GM21381 (cell line): ENCODE measurements around the gene NYAP1.
"Not testable (repeated sequence)": the region's sequence is repeated elsewhere in the genome, so short reads cannot be mapped to it uniquely, and the experiment has no call there.

Experiments
- ATAC-seq: cut with Tn5 transposase; IDR thresholded peaks from one replicate; pipeline ENCODE4 v1.9.1; 2021; ENCODE audit warnings: mild to moderate bottlenecking, moderate library complexity; ENCODE audit not compliant: unreplicated experiment

Gene NYAP1

GRCh38 chr7:100509231-100509630 is 25.5 kb downstream of the NYAP1 start:
- no peak for ATAC-seq

GRCh38 chr7:100510437-100511239 is 26.9 kb downstream of the NYAP1 start:
- no peak for ATAC-seq

GRCh38 chr7:100513212-100513810 is 29.6 kb downstream of the NYAP1 start:
- no peak for ATAC-seq

GRCh38 chr7:100515072-100515532 is 31.4 kb downstream of the NYAP1 start:
- no peak for ATAC-seq

- ATAC-seq: no peak
These were observed 32.5 kb downstream of the NYAP1 start for GRCh38 chr7:100516135-100516812.

- ATAC-seq: no peak
These were observed 33.6 kb downstream of the NYAP1 start for GRCh38 chr7:100517305-100517704.

- no peak for ATAC-seq
These were observed 35.9 kb downstream of the NYAP1 start for GRCh38 chr7:100519580-100519979.

GRCh38 chr7:100520138-100520537 is 36.4 kb downstream of the NYAP1 start:
- ATAC-seq: no peak

- ATAC-seq: no peak
These were observed 37.3 kb downstream of the NYAP1 start for GRCh38 chr7:100521076-100521475.

GRCh38 chr7:100521909-100522593 is 38.3 kb downstream of the NYAP1 start:
- not testable (repeated sequence) for ATAC-seq

GRCh38 chr7:100523192-100523591 is 39.5 kb downstream of the NYAP1 start:
- ATAC-seq: not testable (repeated sequence)

GRCh38 chr7:100528108-100528866 is 44.6 kb downstream of the NYAP1 start:
- not testable (repeated sequence) for ATAC-seq

- no peak for ATAC-seq
These were observed 48.7 kb downstream of the NYAP1 start for GRCh38 chr7:100532165-100533022.

GRCh38 chr7:100535982-100536381 is 52.3 kb downstream of the NYAP1 start:
- ATAC-seq: not testable (repeated sequence)

GRCh38 chr7:100536695-100537094 is 53.0 kb downstream of the NYAP1 start:
- ATAC-seq: not testable (repeated sequence)

GRCh38 chr7:100538348-100538653 is 54.6 kb downstream of the NYAP1 start:
- no peak for ATAC-seq

- peak; percentile 90 for ATAC-seq
These were observed 55.1 kb downstream of the NYAP1 start, which contains the start of gene AGFG2 for GRCh38 chr7:100538654-100539435. AGFG2 (plus strand) TSS chr7:100539203; CDS start chr7:100539347, 144 bp downstream.

GRCh38 chr7:100539436-100540006 is 55.8 kb downstream of the NYAP1 start:
- ATAC-seq: no peak
